Measurements from ENCODE around the gene MIAT.
"Not testable (repeated sequence)": the region's sequence is repeated elsewhere in the genome, so short reads cannot be mapped to it uniquely, and the experiment has no call there.

Gene MIAT

GRCh38 chr22:26701323-26701722 is 43.9 kb downstream of the MIAT start:
- FAIRE-seq, result no peak

GRCh38 chr22:26702906-26703830 is 45.8 kb downstream of the MIAT start:
- no peak for FAIRE-seq

GRCh38 chr22:26705379-26705778 is 48.0 kb downstream of the MIAT start:
- not testable (repeated sequence) for FAIRE-seq

GRCh38 chr22:26707090-26707489 is 49.7 kb downstream of the MIAT start:
- no peak for FAIRE-seq

- no peak for FAIRE-seq
These were observed 50.2 kb downstream of the MIAT start for GRCh38 chr22:26707581-26707980.

GRCh38 chr22:26708256-26709009 is 51.0 kb downstream of the MIAT start:
- FAIRE-seq, result no peak

GRCh38 chr22:26709617-26710390 is 52.4 kb downstream of the MIAT start:
- FAIRE-seq, result no peak

GRCh38 chr22:26711205-26711963 is 54.0 kb downstream of the MIAT start:
- FAIRE-seq, result no peak

- FAIRE-seq, result no peak
These were observed 54.8 kb downstream of the MIAT start for GRCh38 chr22:26712158-26712557.

- no peak for FAIRE-seq
These were observed 56.5 kb downstream of the MIAT start for GRCh38 chr22:26713823-26714449.

- FAIRE-seq, result no peak
These were observed 57.6 kb downstream of the MIAT start for GRCh38 chr22:26714971-26715370.

- no peak for FAIRE-seq
These were observed 58.1 kb downstream of the MIAT start for GRCh38 chr22:26715392-26715936.

GRCh38 chr22:26718488-26718887 is 61.1 kb downstream of the MIAT start:
- FAIRE-seq, result no peak

- FAIRE-seq, result no peak
These were observed 61.5 kb downstream of the MIAT start for GRCh38 chr22:26718905-26719304.

- no peak for FAIRE-seq
These were observed 64.8 kb downstream of the MIAT start for GRCh38 chr22:26722159-26722558.

GRCh38 chr22:26724414-26724813 is 67.0 kb downstream of the MIAT start:
- no peak for FAIRE-seq

- no peak for FAIRE-seq
These were observed 67.8 kb downstream of the MIAT start for GRCh38 chr22:26725012-26725676.

Data from G401.6 (cell line).